ENCODE measurements around the gene NFU1.

- TF ChIP-seq CTCF (IDR thresholded peaks at IDR 0.05) (no peak), POLR2A (IDR thresholded peaks at IDR 0.05; ENCODE audit: low read depth) (no peak)
These were observed 46.8 kb downstream of the NFU1 start for GRCh38 chr2:69390471-69390870.
